DND-41 (cell line): ENCODE results near the gene TCL1B.
A peak's percentile ranks its signal among the peaks of the same experiment; 100 is the strongest.

Experiments used
- ATAC-seq: fragments of 200-7000 bp; cut with Tn5 transposase; 3 replicates; pipeline ENCODE4 v1.9.1; 2021; ENCODE audit warnings: low read depth; ENCODE audit not compliant: insufficient read depth
- DNase-seq: peaks from one replicate; pipeline ENCODE4 v3.0.0-alpha.2; 2020
- H2AFZ ChIP-seq: 2 replicates; pipeline ENCODE4 v1.6.0; 2012; ENCODE audit warnings: low read depth, low read length
- H3K27ac ChIP-seq: 2 replicates; pipeline ENCODE4 v1.5.1; 2012; ENCODE audit warnings: low read length, inconsistent platforms
- H3K27me3 ChIP-seq: fragments of 200-600 bp; sonication (generic); 2 replicates; pipeline ENCODE4 v1.6.0; 2012; ENCODE audit warnings: low read length, mild to moderate bottlenecking, inconsistent platforms; ENCODE audit not compliant: insufficient read depth, poor library complexity
- H3K36me3 ChIP-seq: 2 replicates; pipeline ENCODE4 v1.5.1; 2012; ENCODE audit warnings: low read length, inconsistent platforms; ENCODE audit not compliant: insufficient read depth
- H3K4me1 ChIP-seq: 2 replicates; pipeline ENCODE4 v1.5.1; 2012; ENCODE audit warnings: mild to moderate bottlenecking, low read length; ENCODE audit not compliant: insufficient read depth
- H3K4me2 ChIP-seq: 2 replicates; pipeline ENCODE4 v1.6.0; 2012; ENCODE audit warnings: mild to moderate bottlenecking, moderate library complexity, low read length, inconsistent platforms; ENCODE audit not compliant: insufficient read depth
- H3K4me3 ChIP-seq, 2 experiments: fragments of 200-600 bp in 1 of 2; shearing (Covaris generic) in 1 of 2; 2 replicates each; pipeline ENCODE4 v1.5.1; 2012 to 2016; ENCODE audit warnings: inconsistent platforms in 2 of 2, low read length in 2 of 2, mild to moderate bottlenecking in 2 of 2, low read depth in 1 of 2, moderate library complexity in 1 of 2
- H3K79me2 ChIP-seq: 2 replicates; pipeline ENCODE4 v1.6.0; 2012; ENCODE audit warnings: low read length, inconsistent platforms; ENCODE audit not compliant: insufficient read depth
- H3K9ac ChIP-seq: 2 replicates; pipeline ENCODE4 v1.6.0; 2012; ENCODE audit warnings: low read depth, mild to moderate bottlenecking, inconsistent platforms, low read length, moderate library complexity
- H3K9me3 ChIP-seq: 2 replicates; pipeline ENCODE4 v1.5.1; 2012; ENCODE audit warnings: low read length, moderate library complexity, mild to moderate bottlenecking, inconsistent platforms; ENCODE audit not compliant: insufficient read depth, severe bottlenecking
- H4K20me1 ChIP-seq: 2 replicates; pipeline ENCODE4 v1.6.0; 2012; ENCODE audit warnings: low read length; ENCODE audit not compliant: insufficient read depth
- CTCF ChIP-seq: IDR thresholded peaks from 2 replicates; pipeline ENCODE4 v1.5.1; 2012; ENCODE audit warnings: borderline replicate concordance, low read length, moderate library complexity, mild to moderate bottlenecking; ENCODE audit not compliant: poor library complexity, severe bottlenecking; ENCODE audit errors: extremely low read depth
- EZH2 ChIP-seq: IDR thresholded peaks from 3 replicates; pipeline ENCODE4 v1.6.1; 2012; ENCODE audit warnings: borderline replicate concordance, low read depth, mild to moderate bottlenecking, moderate library complexity, low read length, inconsistent platforms; ENCODE audit not compliant: severe bottlenecking

The TCL1B gene

GRCh38 chr14:95681153-95681552 lies 5.1 kb upstream of the TCL1B start:
- TF ChIP-seq EZH2 (no peak), CTCF (no peak)
- H3K79me2 ChIP-seq: no peaks in the 10 kb centered on the region
- no peaks in the 10 kb centered on the region for H4K20me1 ChIP-seq
- no peak for ATAC-seq
- no peaks in the 10 kb centered on the region for H3K36me3 ChIP-seq
- no peak overlapping the region for H3K9ac ChIP-seq
- H3K4me3 ChIP-seq: no peak overlapping the region
- H3K27ac ChIP-seq: no peak overlapping the region
- H3K9me3 ChIP-seq: no peaks in the 10 kb centered on the region
- H3K4me2 ChIP-seq: no peak overlapping the region
- H2AFZ ChIP-seq: no peak overlapping the region
- H3K4me1 ChIP-seq: no peaks in the 10 kb centered on the region
- H3K27me3 ChIP-seq: no peaks in the 10 kb centered on the region
- DNase-seq: no peak

GRCh38 chr14:95683793-95684192 lies 2.4 kb upstream of the TCL1B start:
- Histone ChIP-seq H3K9ac (no peak overlapping the region), H2AFZ (no peak overlapping the region), H3K27ac (no peak overlapping the region), H3K4me1 (no peaks in the 10 kb centered on the region), H4K20me1 (no peaks in the 10 kb centered on the region), H3K36me3 (no peaks in the 10 kb centered on the region), H3K27me3 (no peaks in the 10 kb centered on the region), H3K9me3 (no peaks in the 10 kb centered on the region), H3K4me3 (no peak overlapping the region), H3K79me2 (no peaks in the 10 kb centered on the region), H3K4me2 (no peak overlapping the region)
- TF ChIP-seq CTCF: peak; percentile 62
- TF ChIP-seq EZH2: no peak
- ATAC-seq: no peak
- DNase-seq: peak; percentile 15

GRCh38 chr14:95686935-95687334 lies 709 bp downstream of the TCL1B start:
- no peak for DNase-seq
- Histone ChIP-seq H3K4me1 (no peaks in the 10 kb centered on the region), H3K9me3 (no peaks in the 10 kb centered on the region), H3K4me3 (no peak overlapping the region), H2AFZ (no peak overlapping the region), H3K27ac (no peak overlapping the region), H4K20me1 (no peaks in the 10 kb centered on the region), H3K79me2 (no peaks in the 10 kb centered on the region), H3K9ac (no peak overlapping the region), H3K27me3 (no peaks in the 10 kb centered on the region), H3K36me3 (no peaks in the 10 kb centered on the region), H3K4me2 (no peak overlapping the region)
- no peak for TF ChIP-seq CTCF
- ATAC-seq: no peak

- Histone ChIP-seq H3K4me3 (no peak overlapping the region), H3K4me1 (no peaks in the 10 kb centered on the region), H3K27ac (no peak overlapping the region), H3K27me3 (no peaks in the 10 kb centered on the region), H4K20me1 (no peaks in the 10 kb centered on the region), H3K9ac (no peak overlapping the region), H3K36me3 (no peaks in the 10 kb centered on the region), H3K9me3 (no peaks in the 10 kb centered on the region), H3K79me2 (no peaks in the 10 kb centered on the region), H3K4me2 (no peak overlapping the region), H2AFZ (no peak overlapping the region)
- ATAC-seq (no peak), DNase-seq (no peak)
- no peak for TF ChIP-seq CTCF
- TF ChIP-seq EZH2: no peak
These were observed 3.2 kb downstream of the TCL1B start for GRCh38 chr14:95689441-95689840.
